GM12878 (cell line): Measurements from ENCODE around the gene KLC3.

Source experiments
- CBX3 ChIP-seq: fragments of 200-600 bp; sonication (generic); IDR thresholded peaks from 2 replicates; pipeline ENCODE4 v1.6.1; 2016; ENCODE audit warnings: low read depth, borderline replicate concordance
- POLR2AphosphoS5 ChIP-seq: IDR thresholded peaks from 2 replicates; pipeline ENCODE4 v1.6.1; 2011; ENCODE audit warnings: mild to moderate bottlenecking, low read length, inconsistent platforms
- REST ChIP-seq: IDR thresholded peaks from 2 replicates; pipeline ENCODE4 v1.6.1; 2012; ENCODE audit warnings: mild to moderate bottlenecking, low read depth, low read length
- TBL1XR1 ChIP-seq: IDR thresholded peaks from 2 replicates; pipeline ENCODE4 v1.6.1; 2012; ENCODE audit warnings: low read depth, low read length, improper control_type of control experiment
- TF ChIP-seq, protein P1 (sequence below), 3 experiments: IDR thresholded peaks in 2 of 3; conservative IDR thresholded peaks in 1 of 3; 2 replicates each; pipeline ENCODE4 v1.5.1; 2011; ENCODE audit warnings: low read depth in 3 of 3, low read length in 3 of 3, mild to moderate bottlenecking in 3 of 3, control low read depth in 2 of 3, moderate library complexity in 2 of 3, inconsistent platforms in 1 of 3, mixed read lengths in 1 of 3; ENCODE audit not compliant: control insufficient read depth in 2 of 3, insufficient read depth in 1 of 3; ENCODE audit errors: extremely low read depth in 1 of 3
- TF ChIP-seq, protein P2 (sequence below): IDR thresholded peaks from 2 replicates; pipeline ENCODE4 v1.6.1; 2011; ENCODE audit warnings: borderline replicate concordance, low read depth, mild to moderate bottlenecking, moderate library complexity, low read length; ENCODE audit not compliant: insufficient read depth, poor library complexity, severe bottlenecking

- TF ChIP-seq, protein P1, sequence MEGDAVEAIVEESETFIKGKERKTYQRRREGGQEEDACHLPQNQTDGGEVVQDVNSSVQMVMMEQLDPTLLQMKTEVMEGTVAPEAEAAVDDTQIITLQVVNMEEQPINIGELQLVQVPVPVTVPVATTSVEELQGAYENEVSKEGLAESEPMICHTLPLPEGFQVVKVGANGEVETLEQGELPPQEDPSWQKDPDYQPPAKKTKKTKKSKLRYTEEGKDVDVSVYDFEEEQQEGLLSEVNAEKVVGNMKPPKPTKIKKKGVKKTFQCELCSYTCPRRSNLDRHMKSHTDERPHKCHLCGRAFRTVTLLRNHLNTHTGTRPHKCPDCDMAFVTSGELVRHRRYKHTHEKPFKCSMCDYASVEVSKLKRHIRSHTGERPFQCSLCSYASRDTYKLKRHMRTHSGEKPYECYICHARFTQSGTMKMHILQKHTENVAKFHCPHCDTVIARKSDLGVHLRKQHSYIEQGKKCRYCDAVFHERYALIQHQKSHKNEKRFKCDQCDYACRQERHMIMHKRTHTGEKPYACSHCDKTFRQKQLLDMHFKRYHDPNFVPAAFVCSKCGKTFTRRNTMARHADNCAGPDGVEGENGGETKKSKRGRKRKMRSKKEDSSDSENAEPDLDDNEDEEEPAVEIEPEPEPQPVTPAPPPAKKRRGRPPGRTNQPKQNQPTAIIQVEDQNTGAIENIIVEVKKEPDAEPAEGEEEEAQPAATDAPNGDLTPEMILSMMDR (IDR thresholded peaks at IDR 0.05 in 2 of 3, conservative IDR thresholded peaks at IDR 0.05 in 1 of 3; ENCODE audit: control insufficient read depth in 2 of 3, extremely low read depth in 1 of 3, insufficient read depth in 1 of 3, low read depth in 3 of 3, low read length in 3 of 3), result no peak
- no peak for TF ChIP-seq POLR2AphosphoS5
- TF ChIP-seq, protein P2, sequence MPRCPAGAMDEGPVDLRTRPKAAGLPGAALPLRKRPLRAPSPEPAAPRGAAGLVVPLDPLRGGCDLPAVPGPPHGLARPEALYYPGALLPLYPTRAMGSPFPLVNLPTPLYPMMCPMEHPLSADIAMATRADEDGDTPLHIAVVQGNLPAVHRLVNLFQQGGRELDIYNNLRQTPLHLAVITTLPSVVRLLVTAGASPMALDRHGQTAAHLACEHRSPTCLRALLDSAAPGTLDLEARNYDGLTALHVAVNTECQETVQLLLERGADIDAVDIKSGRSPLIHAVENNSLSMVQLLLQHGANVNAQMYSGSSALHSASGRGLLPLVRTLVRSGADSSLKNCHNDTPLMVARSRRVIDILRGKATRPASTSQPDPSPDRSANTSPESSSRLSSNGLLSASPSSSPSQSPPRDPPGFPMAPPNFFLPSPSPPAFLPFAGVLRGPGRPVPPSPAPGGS, result no peak
- TF ChIP-seq TBL1XR1, result no peak
- TF ChIP-seq REST, result no peak
- TF ChIP-seq CBX3, result no peak
Observed at GRCh38 chr19:45357445-45357783, 16.9 kb downstream of the KLC3 start.
